Esophagus squamous epithelium (tissue), 4 donors: ENCODE data around the gene CCND1.
"Not testable (repeated sequence)": the region's sequence is repeated elsewhere in the genome, so short reads cannot be mapped to it uniquely, and the experiment has no call there.

Experiments used
- POLR2A ChIP-seq, 4 donors: fragments of 450-650 bp; IDR thresholded peaks; one replicate each; pipeline ENCODE4 v1.6.1; 2017; ENCODE audit warnings: antibody characterized with exemption in 4 of 4, mild to moderate bottlenecking in 4 of 4, moderate library complexity in 3 of 4
- TF ChIP-seq, protein P1 (sequence below), 6 experiments: fragments of 450-650 bp in 4 of 6; fragments of 200-600 bp in 2 of 6; sonication (generic) in 2 of 6; IDR thresholded peaks; one replicate each; pipeline ENCODE4 v1.5.1; 2016 to 2019; ENCODE audit warnings: antibody characterized with exemption in 6 of 6, mild to moderate bottlenecking in 4 of 6, moderate library complexity in 4 of 6

DNA sequence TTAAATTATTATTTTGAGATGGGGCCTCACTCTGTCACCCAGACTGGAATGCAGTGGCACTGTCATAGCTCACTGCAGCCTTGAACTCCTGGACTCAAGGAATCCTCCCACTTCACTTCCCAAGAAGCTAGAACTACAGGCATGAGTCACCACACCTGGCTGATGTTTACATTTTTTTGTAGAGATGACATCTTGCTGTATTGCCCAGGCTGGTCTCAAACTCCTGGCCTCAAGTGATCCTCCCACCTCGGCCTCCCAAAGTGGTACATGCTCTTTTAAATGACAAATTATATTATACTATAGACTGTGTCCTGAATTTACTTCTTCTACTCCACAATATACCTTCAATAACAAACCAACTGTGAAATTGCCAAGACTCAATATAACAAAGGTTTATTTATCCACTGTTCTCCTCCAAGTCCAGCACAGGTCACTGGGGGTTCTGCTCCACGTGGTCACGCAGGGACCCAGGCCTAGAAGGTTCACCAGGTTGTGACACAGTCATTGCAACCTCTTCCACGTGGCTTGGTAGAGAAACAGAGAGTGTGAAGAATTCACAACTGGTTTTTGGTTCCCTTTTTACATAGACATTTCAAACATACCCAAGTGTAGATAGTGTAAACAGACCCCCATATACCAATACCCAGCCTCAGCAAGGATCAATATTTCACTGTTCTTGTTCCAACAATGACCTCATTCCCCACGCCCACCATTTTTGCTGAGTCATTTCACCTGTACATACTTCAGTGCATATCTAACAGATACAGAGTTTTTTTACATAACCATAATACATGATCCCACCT is 47.2 kb downstream of the CCND1 start:
- TF ChIP-seq, protein P1, sequence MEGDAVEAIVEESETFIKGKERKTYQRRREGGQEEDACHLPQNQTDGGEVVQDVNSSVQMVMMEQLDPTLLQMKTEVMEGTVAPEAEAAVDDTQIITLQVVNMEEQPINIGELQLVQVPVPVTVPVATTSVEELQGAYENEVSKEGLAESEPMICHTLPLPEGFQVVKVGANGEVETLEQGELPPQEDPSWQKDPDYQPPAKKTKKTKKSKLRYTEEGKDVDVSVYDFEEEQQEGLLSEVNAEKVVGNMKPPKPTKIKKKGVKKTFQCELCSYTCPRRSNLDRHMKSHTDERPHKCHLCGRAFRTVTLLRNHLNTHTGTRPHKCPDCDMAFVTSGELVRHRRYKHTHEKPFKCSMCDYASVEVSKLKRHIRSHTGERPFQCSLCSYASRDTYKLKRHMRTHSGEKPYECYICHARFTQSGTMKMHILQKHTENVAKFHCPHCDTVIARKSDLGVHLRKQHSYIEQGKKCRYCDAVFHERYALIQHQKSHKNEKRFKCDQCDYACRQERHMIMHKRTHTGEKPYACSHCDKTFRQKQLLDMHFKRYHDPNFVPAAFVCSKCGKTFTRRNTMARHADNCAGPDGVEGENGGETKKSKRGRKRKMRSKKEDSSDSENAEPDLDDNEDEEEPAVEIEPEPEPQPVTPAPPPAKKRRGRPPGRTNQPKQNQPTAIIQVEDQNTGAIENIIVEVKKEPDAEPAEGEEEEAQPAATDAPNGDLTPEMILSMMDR (IDR thresholded peaks at IDR 0.05), result not testable (repeated sequence)
- not testable (repeated sequence) for TF ChIP-seq POLR2A (IDR thresholded peaks at IDR 0.05)
